SIG-M5 treated with dmso at 0.1 percent for 504 hours (cell line): ENCODE data around the gene TMEM179.

Experiments
- DNase-seq: peaks from one replicate; lab custom pipeline; 2025; ENCODE audit not compliant: unreplicated experiment; lab: John Stamatoyannopoulos, UW

Gene TMEM179

GRCh38 chr14:104573930-104574329, 30.6 kb downstream of the TMEM179 start:
- no peak for DNase-seq

DNA sequence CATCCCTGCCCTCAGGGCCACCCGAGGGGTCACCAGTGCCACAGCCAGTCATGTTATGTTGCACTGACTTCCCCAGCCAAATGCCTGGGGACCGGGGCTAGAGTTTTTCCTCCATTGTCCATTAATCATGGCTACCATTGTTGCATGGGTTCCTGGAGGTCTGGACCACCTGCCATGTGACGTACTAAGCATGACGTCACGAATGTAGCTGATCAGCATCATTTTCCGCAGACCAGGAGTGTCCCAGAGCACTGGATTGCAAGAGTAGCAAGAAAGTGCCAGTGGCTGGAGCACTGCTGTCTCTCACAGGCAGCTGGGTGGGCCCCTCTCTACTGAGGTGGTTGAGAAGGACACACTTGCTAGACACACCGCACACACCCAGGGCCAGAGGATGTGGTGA, 31.9 kb downstream of the TMEM179 start:
- no peak for DNase-seq

GRCh38 chr14:104572024-104572626, 32.4 kb downstream of the TMEM179 start:
- DNase-seq: no peak

- DNase-seq: no peak
These were observed 33.3 kb downstream of the TMEM179 start for GRCh38 chr14:104571246-104571645.

DNA sequence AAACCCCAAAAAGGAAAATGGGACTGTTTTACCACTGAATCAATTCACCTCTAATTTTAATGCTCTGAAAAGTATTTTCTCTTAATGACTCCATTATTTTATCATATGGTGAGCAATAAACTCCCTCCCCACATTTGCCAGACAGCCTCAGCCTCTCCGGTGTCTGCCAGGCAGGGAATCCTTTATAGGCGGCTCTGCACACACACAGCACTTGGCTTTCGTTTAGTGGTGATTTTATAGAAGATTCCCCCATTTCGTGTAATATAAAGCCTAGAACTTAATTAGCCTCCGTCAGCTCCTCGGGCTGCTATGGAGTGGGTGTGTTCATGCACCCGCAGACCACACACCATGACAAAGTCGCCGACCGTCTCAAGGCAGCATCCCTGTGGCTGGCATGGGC, 35.1 kb downstream of the TMEM179 start:
- no peak for DNase-seq

- DNase-seq: no peak
These were observed 36.0 kb downstream of the TMEM179 start for GRCh38 chr14:104568620-104569019.

DNA sequence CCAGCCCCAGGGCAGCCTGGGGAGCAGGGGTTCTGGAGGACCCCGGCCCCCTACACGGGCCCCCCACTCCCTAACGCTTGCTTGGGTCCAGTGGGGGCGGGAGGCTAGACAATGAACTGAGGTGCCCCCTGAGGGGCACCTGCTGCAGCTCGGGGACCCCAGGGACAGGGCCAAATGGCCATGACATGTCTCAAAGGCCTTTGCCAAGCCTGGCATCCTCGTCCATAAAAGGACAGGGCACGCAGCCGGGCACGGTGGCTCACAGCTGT, 36.7 kb downstream of the TMEM179 start:
- DNase-seq: no peak

DNA sequence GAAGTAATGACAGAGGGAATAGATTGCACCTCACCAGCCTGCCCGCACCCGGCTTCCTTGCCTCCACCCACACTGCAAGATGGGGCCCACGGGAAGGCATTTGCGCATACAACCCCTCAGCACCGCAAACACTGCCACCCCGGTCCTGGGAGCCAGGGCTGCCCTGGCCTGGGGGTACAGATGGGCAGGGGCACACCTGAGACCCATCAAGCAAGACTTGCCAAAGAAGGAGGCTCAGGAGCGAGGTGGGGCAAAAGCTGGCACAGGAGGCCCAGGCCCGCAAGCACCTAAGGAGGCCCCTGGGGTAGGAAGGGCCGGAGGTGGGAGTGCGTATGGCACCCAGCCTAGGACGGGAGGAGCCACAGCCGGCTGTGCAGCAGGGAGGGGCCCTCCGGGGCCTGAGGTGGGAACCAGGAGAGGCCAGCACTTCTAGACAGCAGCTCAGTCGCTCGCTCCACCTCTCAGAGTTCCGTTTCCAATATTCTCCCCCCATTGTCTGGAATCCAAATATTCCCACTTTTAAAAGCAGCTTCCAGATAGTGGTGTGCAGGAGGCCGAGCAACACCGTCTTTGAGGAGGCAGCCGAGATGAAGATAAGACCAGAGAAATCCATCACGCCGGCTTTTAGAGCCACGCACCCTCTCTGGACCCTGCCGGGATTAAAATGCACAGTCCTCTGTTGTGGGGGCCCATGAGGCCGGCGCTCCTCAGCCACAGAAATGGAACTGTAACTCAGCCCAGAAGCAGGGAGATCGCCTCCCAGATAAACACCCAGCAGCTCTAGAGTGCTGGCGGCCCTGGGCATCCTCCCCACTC, 37.2 kb downstream of the TMEM179 start:
- DNase-seq: no peak

GRCh38 chr14:104564744-104565679, 39.6 kb downstream of the TMEM179 start:
- DNase-seq: no peak

DNA sequence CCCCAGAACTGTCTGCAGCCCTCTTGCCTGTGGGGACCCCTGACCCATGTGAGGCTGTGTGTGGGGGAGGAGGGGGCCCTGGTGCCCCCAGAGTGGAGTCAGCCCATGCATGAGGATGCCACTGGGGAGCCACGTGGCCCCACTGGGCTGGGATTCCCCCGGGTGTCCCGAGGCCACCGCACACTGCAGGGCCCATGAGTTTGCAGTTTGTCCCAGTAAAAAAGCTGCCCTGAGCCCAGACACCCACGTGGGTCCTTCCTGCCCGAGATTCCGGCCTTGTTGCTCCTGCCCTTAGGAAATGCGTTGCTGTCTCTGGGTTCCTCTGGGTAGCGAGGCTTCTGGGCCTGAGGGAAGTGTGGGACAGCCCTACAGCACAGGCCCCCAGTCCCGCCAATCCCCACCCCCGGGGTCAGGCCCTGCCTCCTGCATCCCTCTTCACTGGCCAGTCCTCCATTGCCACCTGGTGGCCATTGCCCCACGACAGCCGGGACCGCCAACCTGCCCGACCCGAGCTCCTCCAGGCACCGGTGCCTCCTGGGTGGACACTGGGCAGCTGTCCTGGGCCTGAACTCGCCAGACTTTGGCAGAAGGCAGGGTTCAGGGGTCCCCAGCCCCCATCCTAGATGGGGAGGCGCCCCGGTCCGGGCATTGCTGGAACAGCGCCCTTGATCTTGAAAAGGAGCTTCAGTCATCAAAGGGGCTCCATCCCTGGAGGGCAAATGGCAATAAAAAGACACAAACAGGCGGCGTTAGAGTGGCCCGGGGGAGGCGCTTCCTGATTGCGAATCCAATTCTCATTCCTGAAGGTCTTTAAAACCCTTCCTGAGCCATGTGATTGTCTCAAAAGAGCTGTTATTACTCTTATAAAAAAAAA, 40.6 kb downstream of the TMEM179 start:
- DNase-seq: peak; percentile 32

- DNase-seq: no peak
These were observed 41.3 kb downstream of the TMEM179 start for GRCh38 chr14:104563191-104563741.

GRCh38 chr14:104562606-104563005, 42.0 kb downstream of the TMEM179 start:
- DNase-seq: no peak

- no peak for DNase-seq
These were observed 42.7 kb downstream of the TMEM179 start for GRCh38 chr14:104561632-104562495.

GRCh38 chr14:104561124-104561557, 43.4 kb downstream of the TMEM179 start:
- DNase-seq: no peak

- DNase-seq: no peak
These were observed 44.0 kb downstream of the TMEM179 start for GRCh38 chr14:104560586-104560945.

DNA sequence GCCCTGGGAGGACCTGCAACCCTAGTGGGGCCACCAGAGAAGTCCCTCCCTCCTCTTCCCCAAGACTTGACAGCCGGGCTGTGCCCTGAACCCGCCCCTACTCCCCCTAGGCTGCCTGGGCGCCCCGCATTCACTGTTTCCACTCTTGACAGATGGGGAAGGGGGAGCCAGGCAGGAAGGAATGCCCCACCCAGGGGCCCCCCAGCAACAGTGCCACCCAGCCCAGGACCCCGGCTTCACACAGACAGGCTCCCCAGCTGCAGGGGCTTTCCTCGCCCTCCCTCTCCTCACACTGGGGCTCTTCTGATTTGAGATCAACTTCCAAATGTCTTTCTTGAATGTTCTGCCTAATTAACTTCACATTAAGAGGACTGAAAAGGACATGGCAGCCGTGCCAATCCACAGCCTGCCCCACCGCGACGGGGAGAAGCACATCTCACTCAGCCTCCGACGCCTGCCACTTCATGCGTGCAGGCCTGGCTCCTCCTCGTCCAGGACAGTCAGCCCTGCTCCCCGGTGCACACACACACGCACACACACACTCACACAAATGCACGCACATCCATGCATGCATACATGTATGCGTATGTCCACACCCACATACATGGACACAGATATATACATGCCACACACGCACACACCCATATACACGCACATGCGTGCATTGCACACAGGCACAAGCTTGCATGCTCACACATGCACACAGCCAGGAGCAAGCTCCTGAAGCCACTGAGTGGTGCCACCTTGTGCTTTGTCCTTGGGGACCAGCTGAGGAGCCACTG, 44.6 kb downstream of the TMEM179 start:
- no peak for DNase-seq

GRCh38 chr14:104559028-104559803, 45.4 kb downstream of the TMEM179 start:
- no peak for DNase-seq
